Measurements from ENCODE around the gene SRGAP3.

SRGAP3 gene

GRCh38 chr3:9196020-9196419 lies 53.4 kb downstream of the SRGAP3 start:
- Histone ChIP-seq H3K4me3 (ENCODE audit: low read depth in 1 of 5, low read length in 5 of 5) (no peak overlapping the region), H3K27me3 (ENCODE audit: control insufficient read depth in 5 of 5, insufficient read depth in 4 of 5, low read length in 5 of 5) (no peaks in the 10 kb centered on the region)

GRCh38 chr3:9195390-9195789 lies 54.1 kb downstream of the SRGAP3 start:
- Histone ChIP-seq H3K27me3 (ENCODE audit: control insufficient read depth in 5 of 5, insufficient read depth in 4 of 5, low read length in 5 of 5) (no peaks in the 10 kb centered on the region), H3K9me3 (ENCODE audit: control insufficient read depth in 5 of 5, low read length in 5 of 5) (no peaks in the 10 kb centered on the region), H3K36me3 (ENCODE audit: control insufficient read depth in 5 of 5, insufficient read depth in 5 of 5, low read length in 5 of 5) (no peaks in the 10 kb centered on the region), H3K27ac (ENCODE audit: low read depth, low read length) (no peak overlapping the region), H3K4me3 (ENCODE audit: low read depth in 1 of 5, low read length in 5 of 5) (no peak overlapping the region), H3K4me1 (ENCODE audit: control insufficient read depth in 5 of 5, insufficient read depth in 5 of 5, low read length in 5 of 5) (no peaks in the 10 kb centered on the region), H3K9ac (ENCODE audit: low read length in 5 of 5) (no peak overlapping the region)

More at GRCh38 chr3:9196020-9196419, 53.4 kb downstream of the SRGAP3 start:
- Histone ChIP-seq H3K4me1 (ENCODE audit: control insufficient read depth in 5 of 5, insufficient read depth in 5 of 5, low read length in 5 of 5) (peaks cover 0 to 1% (median 0%) of the 10 kb centered on the region in 5 donors), H3K9me3 (ENCODE audit: control insufficient read depth in 5 of 5, low read length in 5 of 5) (no peaks in the 10 kb centered on the region), H3K27ac (ENCODE audit: low read depth, low read length) (no peak overlapping the region), H3K36me3 (ENCODE audit: control insufficient read depth in 5 of 5, insufficient read depth in 5 of 5, low read length in 5 of 5) (no peaks in the 10 kb centered on the region), H3K9ac (ENCODE audit: low read length in 5 of 5) (no peak overlapping the region)

- Histone ChIP-seq H3K9ac (ENCODE audit: low read length in 5 of 5) (no peak overlapping the region), H3K36me3 (ENCODE audit: control insufficient read depth in 5 of 5, insufficient read depth in 5 of 5, low read length in 5 of 5) (no peaks in the 10 kb centered on the region), H3K4me1 (ENCODE audit: control insufficient read depth in 5 of 5, insufficient read depth in 5 of 5, low read length in 5 of 5) (no peaks in the 10 kb centered on the region), H3K9me3 (ENCODE audit: control insufficient read depth in 5 of 5, low read length in 5 of 5) (no peaks in the 10 kb centered on the region), H3K27me3 (ENCODE audit: control insufficient read depth in 5 of 5, insufficient read depth in 4 of 5, low read length in 5 of 5) (no peaks in the 10 kb centered on the region), H3K4me3 (ENCODE audit: low read depth in 1 of 5, low read length in 5 of 5) (no peak overlapping the region), H3K27ac (ENCODE audit: low read depth, low read length) (no peak overlapping the region)
Measured at GRCh38 chr3:9194509-9195184, 54.8 kb downstream of the SRGAP3 start.

- Histone ChIP-seq H3K9me3 (ENCODE audit: control insufficient read depth in 5 of 5, low read length in 5 of 5) (no peaks in the 10 kb centered on the region), H3K4me3 (ENCODE audit: low read depth in 1 of 5, low read length in 5 of 5) (no peak overlapping the region), H3K27ac (ENCODE audit: low read depth, low read length) (no peak overlapping the region), H3K9ac (ENCODE audit: low read length in 5 of 5) (no peak overlapping the region), H3K27me3 (ENCODE audit: control insufficient read depth in 5 of 5, insufficient read depth in 4 of 5, low read length in 5 of 5) (no peaks in the 10 kb centered on the region), H3K36me3 (ENCODE audit: control insufficient read depth in 5 of 5, insufficient read depth in 5 of 5, low read length in 5 of 5) (no peaks in the 10 kb centered on the region), H3K4me1 (ENCODE audit: control insufficient read depth in 5 of 5, insufficient read depth in 5 of 5, low read length in 5 of 5) (no peaks in the 10 kb centered on the region)
Measured at GRCh38 chr3:9193633-9194195, 55.7 kb downstream of the SRGAP3 start.

GRCh38 chr3:9193211-9193610 lies 56.2 kb downstream of the SRGAP3 start:
- H3K27me3 ChIP-seq (ENCODE audit: control insufficient read depth in 5 of 5, insufficient read depth in 4 of 5, low read length in 5 of 5): no peaks in the 10 kb centered on the region
- H3K36me3 ChIP-seq (ENCODE audit: control insufficient read depth in 5 of 5, insufficient read depth in 5 of 5, low read length in 5 of 5): no peaks in the 10 kb centered on the region
- no peak overlapping the region for H3K9ac ChIP-seq (ENCODE audit: low read length in 5 of 5)
- no peak overlapping the region for H3K4me3 ChIP-seq (ENCODE audit: low read depth in 1 of 5, low read length in 5 of 5)
- H3K4me1 ChIP-seq (ENCODE audit: control insufficient read depth in 5 of 5, insufficient read depth in 5 of 5, low read length in 5 of 5): no peaks in the 10 kb centered on the region
- no peak overlapping the region for H3K27ac ChIP-seq (ENCODE audit: low read depth, low read length)
- H3K9me3 ChIP-seq (ENCODE audit: control insufficient read depth in 5 of 5, low read length in 5 of 5): no peaks in the 10 kb centered on the region

- H3K9me3 ChIP-seq (ENCODE audit: control insufficient read depth in 5 of 5, low read length in 5 of 5): no peaks in the 10 kb centered on the region
- H3K9ac ChIP-seq (ENCODE audit: low read length in 5 of 5): no peak overlapping the region
- no peaks in the 10 kb centered on the region for H3K4me1 ChIP-seq (ENCODE audit: control insufficient read depth in 5 of 5, insufficient read depth in 5 of 5, low read length in 5 of 5)
- no peak overlapping the region for H3K27ac ChIP-seq (ENCODE audit: low read depth, low read length)
- H3K36me3 ChIP-seq (ENCODE audit: control insufficient read depth in 5 of 5, insufficient read depth in 5 of 5, low read length in 5 of 5): no peaks in the 10 kb centered on the region
- H3K27me3 ChIP-seq (ENCODE audit: control insufficient read depth in 5 of 5, insufficient read depth in 4 of 5, low read length in 5 of 5): no peaks in the 10 kb centered on the region
- no peak overlapping the region for H3K4me3 ChIP-seq (ENCODE audit: low read depth in 1 of 5, low read length in 5 of 5)
Measured at GRCh38 chr3:9192248-9193025, 57.0 kb downstream of the SRGAP3 start.

- Histone ChIP-seq H3K4me1 (ENCODE audit: control insufficient read depth in 5 of 5, insufficient read depth in 5 of 5, low read length in 5 of 5) (no peaks in the 10 kb centered on the region), H3K36me3 (ENCODE audit: control insufficient read depth in 5 of 5, insufficient read depth in 5 of 5, low read length in 5 of 5) (no peaks in the 10 kb centered on the region), H3K27ac (ENCODE audit: low read depth, low read length) (no peak overlapping the region), H3K9ac (ENCODE audit: low read length in 5 of 5) (no peak overlapping the region), H3K4me3 (ENCODE audit: low read depth in 1 of 5, low read length in 5 of 5) (no peak overlapping the region), H3K9me3 (ENCODE audit: control insufficient read depth in 5 of 5, low read length in 5 of 5) (no peaks in the 10 kb centered on the region), H3K27me3 (ENCODE audit: control insufficient read depth in 5 of 5, insufficient read depth in 4 of 5, low read length in 5 of 5) (no peaks in the 10 kb centered on the region)
Measured at GRCh38 chr3:9190276-9190675, 59.2 kb downstream of the SRGAP3 start.

- Histone ChIP-seq H3K36me3 (ENCODE audit: control insufficient read depth in 5 of 5, insufficient read depth in 5 of 5, low read length in 5 of 5) (no peaks in the 10 kb centered on the region), H3K9ac (ENCODE audit: low read length in 5 of 5) (no peak overlapping the region)
Measured at GRCh38 chr3:9188583-9188982, 60.9 kb downstream of the SRGAP3 start.

GRCh38 chr3:9185701-9186100 lies 63.7 kb downstream of the SRGAP3 start:
- Histone ChIP-seq H3K4me3 (ENCODE audit: low read depth in 1 of 5, low read length in 5 of 5) (no peak overlapping the region), H3K27me3 (ENCODE audit: control insufficient read depth in 5 of 5, insufficient read depth in 4 of 5, low read length in 5 of 5) (no peaks in the 10 kb centered on the region), H3K9me3 (ENCODE audit: control insufficient read depth in 5 of 5, low read length in 5 of 5) (peaks cover 0 to 2% (median 0%) of the 10 kb centered on the region in 5 donors), H3K27ac (ENCODE audit: low read depth, low read length) (no peak overlapping the region), H3K36me3 (ENCODE audit: control insufficient read depth in 5 of 5, insufficient read depth in 5 of 5, low read length in 5 of 5) (no peaks in the 10 kb centered on the region), H3K4me1 (ENCODE audit: control insufficient read depth in 5 of 5, insufficient read depth in 5 of 5, low read length in 5 of 5) (peaks cover 0 to 8% (median 2%) of the 10 kb centered on the region in 5 donors), H3K9ac (ENCODE audit: low read length in 5 of 5) (no peak overlapping the region)

More at GRCh38 chr3:9188583-9188982, 60.9 kb downstream of the SRGAP3 start:
- H3K4me1 ChIP-seq (ENCODE audit: control insufficient read depth in 5 of 5, insufficient read depth in 5 of 5, low read length in 5 of 5): peaks cover 0 to 4% (median 0%) of the 10 kb centered on the region in 5 donors
- no peaks in the 10 kb centered on the region for H3K9me3 ChIP-seq (ENCODE audit: control insufficient read depth in 5 of 5, low read length in 5 of 5)
- no peak overlapping the region for H3K27ac ChIP-seq (ENCODE audit: low read depth, low read length)
- H3K4me3 ChIP-seq (ENCODE audit: low read depth in 1 of 5, low read length in 5 of 5): no peak overlapping the region
- no peaks in the 10 kb centered on the region for H3K27me3 ChIP-seq (ENCODE audit: control insufficient read depth in 5 of 5, insufficient read depth in 4 of 5, low read length in 5 of 5)

GRCh38 chr3:9185046-9185445 lies 64.4 kb downstream of the SRGAP3 start:
- Histone ChIP-seq H3K27me3 (ENCODE audit: control insufficient read depth in 5 of 5, insufficient read depth in 4 of 5, low read length in 5 of 5) (no peaks in the 10 kb centered on the region), H3K4me3 (ENCODE audit: low read depth in 1 of 5, low read length in 5 of 5) (no peak overlapping the region), H3K9ac (ENCODE audit: low read length in 5 of 5) (no peak overlapping the region), H3K36me3 (ENCODE audit: control insufficient read depth in 5 of 5, insufficient read depth in 5 of 5, low read length in 5 of 5) (no peaks in the 10 kb centered on the region), H3K9me3 (ENCODE audit: control insufficient read depth in 5 of 5, low read length in 5 of 5) (peaks cover 0 to 2% (median 0%) of the 10 kb centered on the region in 5 donors), H3K4me1 (ENCODE audit: control insufficient read depth in 5 of 5, insufficient read depth in 5 of 5, low read length in 5 of 5) (peaks cover 0 to 8% (median 3%) of the 10 kb centered on the region in 5 donors), H3K27ac (ENCODE audit: low read depth, low read length) (no peak overlapping the region)
